GM21390 (cell line): ENCODE data around the gene GPC3.
A peak's percentile ranks its signal among the peaks of the same experiment; 100 is the strongest.

Source experiments
- ATAC-seq: cut with Tn5 transposase; IDR thresholded peaks from one replicate; pipeline ENCODE4 v1.9.1; 2021; ENCODE audit not compliant: unreplicated experiment

The GPC3 gene

DNA sequence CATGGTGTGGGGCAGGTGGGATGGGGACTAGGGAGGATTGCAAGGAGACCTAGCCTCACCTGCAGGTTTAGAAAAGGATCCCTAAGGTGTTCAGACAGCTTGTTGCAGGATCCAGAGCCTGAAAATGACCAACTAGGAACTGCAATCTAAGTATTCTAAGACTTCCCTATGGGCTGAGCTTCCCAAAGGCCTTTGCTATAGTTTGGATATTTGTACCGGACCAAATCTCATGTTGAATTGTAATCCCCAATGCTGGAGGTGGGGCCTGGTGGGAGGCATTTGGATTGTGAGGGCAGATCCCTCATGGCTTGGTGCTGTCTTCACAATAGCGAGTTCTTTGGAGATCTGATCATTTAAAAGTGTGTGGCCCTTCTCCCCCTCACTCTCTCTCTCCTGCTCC is 52.1 kb downstream of the GPC3 start:
- ATAC-seq: no peak

GRCh38 chrX:133929836-133930464 is 55.4 kb downstream of the GPC3 start:
- ATAC-seq: no peak

DNA sequence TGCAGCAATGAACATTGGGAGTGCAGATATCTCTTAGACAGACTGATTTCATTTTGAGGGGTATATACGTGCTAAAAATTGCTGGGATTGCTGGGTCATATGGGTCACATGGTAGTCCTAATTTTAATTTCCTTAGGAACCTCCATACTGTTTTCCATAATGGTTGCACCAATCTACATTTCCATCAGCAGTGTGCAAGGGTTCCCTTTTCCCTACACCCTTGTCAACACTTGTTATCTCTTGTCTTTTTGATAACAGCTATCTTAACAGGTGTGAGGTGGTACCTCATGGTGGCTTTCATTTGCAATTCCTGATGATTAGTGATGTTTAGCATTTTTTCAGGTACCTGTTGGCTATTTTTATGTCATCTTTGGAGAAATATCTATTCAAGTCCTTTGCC is 57.0 kb downstream of the GPC3 start:
- no peak for ATAC-seq

DNA sequence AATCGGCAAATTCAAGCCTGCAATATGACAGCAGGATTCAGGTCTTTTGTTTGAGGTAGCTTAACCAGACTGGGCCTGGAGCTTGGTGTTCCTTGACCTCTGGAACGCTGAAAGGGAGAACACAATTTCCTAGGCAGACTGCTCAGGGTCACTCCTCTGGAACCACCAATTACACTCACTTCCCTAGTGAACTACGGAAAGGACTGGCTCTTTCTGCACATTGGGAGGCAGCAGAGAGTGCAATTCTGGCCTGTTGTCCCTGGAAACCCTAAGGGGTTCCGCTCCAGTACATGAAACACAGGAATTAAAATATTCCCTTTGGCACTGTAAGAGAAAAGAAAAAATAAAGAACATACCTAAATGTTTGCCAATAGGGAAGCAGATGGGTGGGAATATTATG is 58.6 kb downstream of the GPC3 start:
- no peak for ATAC-seq

- no peak for ATAC-seq
Measured at GRCh38 chrX:133926099-133926498, 59.3 kb downstream of the GPC3 start.

DNA sequence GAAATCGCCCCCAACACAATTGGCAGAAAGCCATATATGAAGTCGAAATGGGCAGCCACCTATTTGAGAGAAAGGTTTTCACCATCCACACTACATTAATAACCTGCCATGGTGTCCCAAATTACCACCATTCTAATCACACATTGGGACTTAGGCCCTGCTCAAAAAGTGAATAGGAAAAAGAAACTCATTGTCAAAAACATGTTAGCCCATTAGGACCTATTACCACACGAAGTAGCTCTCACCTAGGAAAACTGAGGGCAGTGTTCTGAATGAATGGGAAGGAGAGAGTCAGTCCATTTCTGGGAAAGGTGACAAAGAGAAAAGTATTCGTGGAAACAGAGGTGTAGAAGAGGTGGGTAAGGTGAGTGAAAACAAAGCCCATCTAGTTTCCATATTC is 60.8 kb downstream of the GPC3 start:
- no peak for ATAC-seq

- ATAC-seq: no peak
Measured at GRCh38 chrX:133923548-133923947, 61.8 kb downstream of the GPC3 start.

- peak; percentile 76 for ATAC-seq
Measured at GRCh38 chrX:133923113-133923512, 62.3 kb downstream of the GPC3 start.

GRCh38 chrX:133922390-133922771 is 63.0 kb downstream of the GPC3 start:
- ATAC-seq: no peak

- ATAC-seq: peak; percentile 48
Measured at GRCh38 chrX:133921764-133922389, 63.5 kb downstream of the GPC3 start.

DNA sequence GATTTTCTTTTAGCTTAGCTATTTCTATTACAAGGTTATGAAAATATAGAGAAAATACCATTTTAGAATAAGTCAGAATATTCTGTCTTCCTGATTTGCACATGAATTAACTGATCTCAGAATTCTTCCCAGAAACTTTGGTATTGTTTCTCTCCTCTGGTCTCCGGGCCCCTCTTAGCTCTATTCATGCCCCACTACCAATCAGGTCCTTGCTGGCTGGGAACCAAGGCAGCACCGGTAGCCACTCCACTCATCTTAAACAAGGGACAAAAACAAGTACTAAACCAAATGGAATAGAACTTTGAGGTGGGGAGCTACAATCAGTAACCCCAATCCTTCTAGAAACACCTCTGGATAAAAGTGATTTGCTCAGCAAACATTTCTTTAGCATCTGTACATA is 64.3 kb downstream of the GPC3 start:
- no peak for ATAC-seq

DNA sequence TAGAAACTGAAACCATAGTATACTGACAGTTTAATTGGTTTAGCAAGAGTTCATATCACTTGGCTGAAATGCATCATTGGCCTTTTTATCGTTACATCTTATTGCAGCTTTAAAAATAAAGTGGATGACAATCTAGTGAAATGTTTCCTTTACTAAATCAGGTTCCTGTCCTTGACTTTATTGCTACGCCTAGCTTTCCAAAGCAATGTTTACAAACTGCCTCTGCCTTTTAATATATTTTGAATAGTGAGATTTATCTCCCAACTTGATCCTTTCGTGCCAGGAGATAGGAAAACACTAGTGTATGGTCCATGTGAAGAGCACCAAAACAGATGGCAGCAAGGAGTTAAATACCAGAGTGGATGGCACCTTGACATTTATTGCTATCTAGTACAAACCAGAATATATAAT is 67.0 kb downstream of the GPC3 start:
- no peak for ATAC-seq

- ATAC-seq: no peak
Measured at GRCh38 chrX:133916984-133917722, 68.2 kb downstream of the GPC3 start.

DNA sequence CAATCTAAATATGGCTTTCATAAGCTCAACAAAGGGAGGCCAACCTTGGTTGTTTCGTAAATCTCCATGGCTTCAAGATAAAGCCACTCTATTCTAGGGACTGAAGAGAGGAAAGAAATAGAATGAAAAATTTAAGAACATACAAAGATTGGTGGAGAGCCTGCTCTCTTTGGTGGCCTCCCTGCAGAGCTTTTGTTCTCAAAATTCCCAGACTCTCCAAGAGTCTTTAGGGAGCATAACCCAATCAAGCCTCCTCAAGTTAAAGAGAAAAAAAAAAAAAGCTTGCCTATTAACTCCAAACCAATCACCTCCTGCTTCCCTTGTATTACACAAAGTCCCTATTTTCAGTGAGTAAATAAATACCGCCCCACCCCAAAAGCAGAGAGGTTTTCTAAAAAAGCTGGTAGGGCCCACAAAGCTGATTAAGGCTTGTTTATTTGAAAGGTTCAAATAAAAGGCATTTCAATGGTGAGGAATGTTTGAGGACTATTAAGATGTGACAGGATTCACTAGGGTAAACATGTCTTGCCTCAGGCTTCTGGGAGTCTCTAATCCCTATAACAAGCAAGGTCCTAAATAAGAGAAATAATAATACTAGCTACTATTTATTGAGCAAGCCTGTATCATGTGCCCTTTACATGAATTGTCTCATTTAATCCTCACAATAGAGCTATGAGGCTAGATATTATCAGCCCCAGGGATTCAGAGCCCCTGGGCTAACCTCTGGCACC is 71.6 kb downstream of the GPC3 start:
- no peak for ATAC-seq

DNA sequence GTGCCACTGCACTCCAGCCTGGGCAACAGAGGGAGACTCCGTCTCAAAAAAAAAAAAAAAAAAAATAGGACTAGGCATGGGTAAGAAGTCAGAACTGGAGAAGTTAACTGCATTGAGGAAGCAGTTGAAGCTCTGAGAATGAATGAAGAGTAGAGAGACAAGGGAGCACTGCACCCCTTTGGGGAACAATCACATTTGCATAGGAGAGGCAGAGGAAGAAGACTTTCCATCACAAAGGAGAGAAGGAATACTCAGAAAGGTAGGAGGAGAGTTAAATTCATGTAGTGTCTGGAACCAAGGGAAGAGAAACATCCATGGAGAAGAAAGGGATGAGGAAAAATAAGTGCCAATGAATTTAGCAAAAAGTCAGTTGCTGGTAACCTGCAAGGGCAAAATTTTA is 72.4 kb downstream of the GPC3 start:
- no peak for ATAC-seq

DNA sequence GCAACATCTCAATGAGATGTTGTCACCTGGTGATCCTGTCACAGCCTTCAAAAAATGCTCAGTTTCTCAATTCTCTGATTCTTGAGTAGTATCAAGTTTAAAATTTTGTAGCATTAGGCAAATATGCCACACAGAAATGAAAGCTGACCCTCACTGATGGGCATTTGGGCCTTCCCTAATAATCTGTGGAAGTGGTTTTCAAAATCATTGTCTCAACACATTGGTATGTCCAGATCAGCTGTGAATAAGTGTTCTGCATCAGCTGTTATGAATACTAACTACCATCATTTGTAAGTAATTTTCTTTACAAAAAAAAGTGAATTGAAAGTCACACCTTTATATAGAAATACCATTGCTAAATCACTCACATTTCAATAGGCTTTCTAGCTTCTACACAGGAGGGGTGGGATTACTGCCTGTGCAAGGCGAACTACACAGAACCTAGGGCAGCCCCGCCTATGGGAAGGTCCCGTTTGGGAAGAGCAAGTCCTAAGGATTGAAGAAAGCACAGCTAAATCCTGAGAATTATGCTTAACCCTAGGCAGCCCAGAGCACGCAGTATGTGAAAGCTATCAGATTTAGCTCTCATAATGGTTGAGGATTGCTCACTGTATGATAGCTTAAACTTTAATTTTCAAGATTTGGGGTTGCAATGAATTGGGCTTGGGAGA is 73.4 kb downstream of the GPC3 start:
- ATAC-seq: no peak

GRCh38 chrX:133910539-133910938 is 74.9 kb downstream of the GPC3 start:
- no peak for ATAC-seq

GRCh38 chrX:133909888-133910287 is 75.5 kb downstream of the GPC3 start:
- no peak for ATAC-seq

- ATAC-seq: no peak
Measured at GRCh38 chrX:133908223-133908955, 77.0 kb downstream of the GPC3 start.

- ATAC-seq: no peak
Measured at GRCh38 chrX:133907606-133908005, 77.8 kb downstream of the GPC3 start.

- no peak for ATAC-seq
Measured at GRCh38 chrX:133905305-133905704, 80.1 kb downstream of the GPC3 start.
